ENCODE data around the gene FBXW9. TPM values are rescaled to one million over a fixed set of nuclear protein-coding genes. Genes with fewer than 3 reads are reported as not detected.

FBXW9 gene
- total and polyA plus RNA-seq, 2 of the 13 experiments (the other 11 are each of a cell fraction or from before 2014, with no cell fraction given) = 5.7 to 6.1 TPM

- no peak for TF ChIP-seq CCDC6 (CRISPR knock-in tag; IDR thresholded peaks at IDR 0.05)
- TF ChIP-seq, protein P1, sequence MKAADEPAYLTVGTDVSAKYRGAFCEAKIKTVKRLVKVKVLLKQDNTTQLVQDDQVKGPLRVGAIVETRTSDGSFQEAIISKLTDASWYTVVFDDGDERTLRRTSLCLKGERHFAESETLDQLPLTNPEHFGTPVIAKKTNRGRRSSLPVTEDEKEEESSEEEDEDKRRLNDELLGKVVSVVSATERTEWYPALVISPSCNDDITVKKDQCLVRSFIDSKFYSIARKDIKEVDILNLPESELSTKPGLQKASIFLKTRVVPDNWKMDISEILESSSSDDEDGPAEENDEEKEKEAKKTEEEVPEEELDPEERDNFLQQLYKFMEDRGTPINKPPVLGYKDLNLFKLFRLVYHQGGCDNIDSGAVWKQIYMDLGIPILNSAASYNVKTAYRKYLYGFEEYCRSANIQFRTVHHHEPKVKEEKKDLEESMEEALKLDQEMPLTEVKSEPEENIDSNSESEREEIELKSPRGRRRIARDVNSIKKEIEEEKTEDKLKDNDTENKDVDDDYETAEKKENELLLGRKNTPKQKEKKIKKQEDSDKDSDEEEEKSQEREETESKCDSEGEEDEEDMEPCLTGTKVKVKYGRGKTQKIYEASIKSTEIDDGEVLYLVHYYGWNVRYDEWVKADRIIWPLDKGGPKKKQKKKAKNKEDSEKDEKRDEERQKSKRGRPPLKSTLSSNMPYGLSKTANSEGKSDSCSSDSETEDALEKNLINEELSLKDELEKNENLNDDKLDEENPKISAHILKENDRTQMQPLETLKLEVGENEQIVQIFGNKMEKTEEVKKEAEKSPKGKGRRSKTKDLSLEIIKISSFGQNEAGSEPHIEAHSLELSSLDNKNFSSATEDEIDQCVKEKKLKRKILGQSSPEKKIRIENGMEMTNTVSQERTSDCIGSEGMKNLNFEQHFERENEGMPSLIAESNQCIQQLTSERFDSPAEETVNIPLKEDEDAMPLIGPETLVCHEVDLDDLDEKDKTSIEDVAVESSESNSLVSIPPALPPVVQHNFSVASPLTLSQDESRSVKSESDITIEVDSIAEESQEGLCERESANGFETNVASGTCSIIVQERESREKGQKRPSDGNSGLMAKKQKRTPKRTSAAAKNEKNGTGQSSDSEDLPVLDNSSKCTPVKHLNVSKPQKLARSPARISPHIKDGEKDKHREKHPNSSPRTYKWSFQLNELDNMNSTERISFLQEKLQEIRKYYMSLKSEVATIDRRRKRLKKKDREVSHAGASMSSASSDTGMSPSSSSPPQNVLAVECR (CRISPR knock-in tag; IDR thresholded peaks at IDR 0.05; ENCODE audit: borderline replicate concordance) = peak; percentile 35; the same call in 1 of the 2 replicates
- peak; percentile 33 for TF ChIP-seq ZNF407 (CRISPR knock-in tag; IDR thresholded peaks at IDR 0.05; ENCODE audit: not compliant biosample characterization)
- TF ChIP-seq EP300 (IDR thresholded peaks at IDR 0.05; ENCODE audit: low read depth in 2 of 2, low read length in 2 of 2) = no peak
- TF ChIP-seq EP300 (CRISPR knock-in tag; IDR thresholded peaks at IDR 0.05; ENCODE audit: borderline replicate concordance) = no peak
- 0 out of 2 replicates have a peak, but pooled peaks have one; percentile 53 for TF ChIP-seq ZNF510 (CRISPR knock-in tag; IDR thresholded peaks at IDR 0.05; ENCODE audit: low read depth)
- no peak for TF ChIP-seq ISX (CRISPR knock-in tag; conservative IDR thresholded peaks at IDR 0.05)
- TF ChIP-seq, protein P2, sequence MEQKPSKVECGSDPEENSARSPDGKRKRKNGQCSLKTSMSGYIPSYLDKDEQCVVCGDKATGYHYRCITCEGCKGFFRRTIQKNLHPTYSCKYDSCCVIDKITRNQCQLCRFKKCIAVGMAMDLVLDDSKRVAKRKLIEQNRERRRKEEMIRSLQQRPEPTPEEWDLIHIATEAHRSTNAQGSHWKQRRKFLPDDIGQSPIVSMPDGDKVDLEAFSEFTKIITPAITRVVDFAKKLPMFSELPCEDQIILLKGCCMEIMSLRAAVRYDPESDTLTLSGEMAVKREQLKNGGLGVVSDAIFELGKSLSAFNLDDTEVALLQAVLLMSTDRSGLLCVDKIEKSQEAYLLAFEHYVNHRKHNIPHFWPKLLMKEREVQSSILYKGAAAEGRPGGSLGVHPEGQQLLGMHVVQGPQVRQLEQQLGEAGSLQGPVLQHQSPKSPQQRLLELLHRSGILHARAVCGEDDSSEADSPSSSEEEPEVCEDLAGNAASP (CRISPR knock-in tag; IDR thresholded peaks at IDR 0.05; ENCODE audit: borderline replicate concordance) = no peak
- no peak for TF ChIP-seq TP53 (CRISPR knock-in tag; conservative IDR thresholded peaks at IDR 0.05)
- no peak for TF ChIP-seq DNMT1 (CRISPR knock-in tag; IDR thresholded peaks at IDR 0.05)
- TF ChIP-seq HMGXB4 (CRISPR knock-in tag; IDR thresholded peaks at IDR 0.05; ENCODE audit: borderline replicate concordance in 1 of 2, low read depth in 1 of 2) = peak; percentile 90 to 91
- no peak for TF ChIP-seq ZSCAN31 (CRISPR knock-in tag; IDR thresholded peaks at IDR 0.05; ENCODE audit: low read depth)
These were observed 56.4 kb downstream of the FBXW9 start (continued) for GRCh38 chr19:12639901-12640613.
